IMR-90 (cell line): Measurements from ENCODE around the gene CD1B. TPM values are rescaled to one million over a fixed set of nuclear protein-coding genes. Genes with fewer than 3 reads are reported as not detected.
"Not testable (repeated sequence)": the region's sequence is repeated elsewhere in the genome, so short reads cannot be mapped to it uniquely, and the experiment has no call there.

ENCODE experiments used
- ATAC-seq: fragments of 200-7000 bp; cut with Tn5 transposase; 2 replicates; pipeline ENCODE4 v1.9.1; 2020; ENCODE audit warnings: low read depth, mild to moderate bottlenecking, moderate library complexity
- BruUV-seq: library from RNA; stranded (reverse); fragments of 400-500 nt; replicated peaks from 2 replicates; lab custom pipeline; 2021; lab: Mats Ljungman, UMichigan
- CTCF ChIA-PET: fragments of 300-600 bp; formaldehyde crosslinking; extraction: SDS; loops from one replicate; lab custom pipeline; 2021; ENCODE audit warnings: antibody characterized with exemption; lab: Yijun Ruan, JAX
- POLR2A ChIA-PET: fragments of 300-600 bp; sonication (Branson Sonifier 250); formaldehyde crosslinking; loops from one replicate; lab custom pipeline; 2022; ENCODE audit warnings: antibody characterized with exemption; ENCODE audit not compliant: unreplicated experiment; lab: Charles Lee
- DNase-seq: peaks from one replicate; pipeline ENCODE4 v3.0.0; 2013
- H2AFZ ChIP-seq: replicated peaks from 2 replicates; pipeline ENCODE3; 2013; ENCODE audit warnings: low read length, mild to moderate bottlenecking; ENCODE audit not compliant: poor library complexity
- H2AK5ac ChIP-seq: 2 replicates; pipeline ENCODE4 v1.6.1; 2013; ENCODE audit warnings: low read depth, low read length, inconsistent platforms
- H2AK9ac ChIP-seq: replicated peaks from 2 replicates; pipeline ENCODE3; 2013; ENCODE audit warnings: mild to moderate bottlenecking, low read depth, low read length, moderate library complexity; ENCODE audit not compliant: poor library complexity
- H2BK120ac ChIP-seq: 2 replicates; pipeline ENCODE4 v1.6.1; 2013; ENCODE audit warnings: low read depth, low read length, inconsistent platforms
- H2BK15ac ChIP-seq: 3 replicates; pipeline ENCODE4 v1.6.1; 2013; ENCODE audit warnings: low read depth, low read length, inconsistent platforms
- H2BK20ac ChIP-seq: 2 replicates; pipeline ENCODE4 v1.6.1; 2013; ENCODE audit warnings: low read depth, mild to moderate bottlenecking, inconsistent platforms, low read length, moderate library complexity
- H2BK5ac ChIP-seq: 2 replicates; pipeline ENCODE4 v1.6.1; 2013; ENCODE audit warnings: mild to moderate bottlenecking, low read depth, low read length, inconsistent platforms; ENCODE audit not compliant: poor library complexity, severe bottlenecking
- H3K14ac ChIP-seq: replicated peaks from 2 replicates; pipeline ENCODE4 v1.6.1; 2013; ENCODE audit warnings: low read depth, low read length, inconsistent platforms
- H3K18ac ChIP-seq: 2 replicates; pipeline ENCODE4 v1.6.1; 2013; ENCODE audit warnings: low read depth, low read length, control low read depth
- H3K23ac ChIP-seq: 2 replicates; pipeline ENCODE4 v1.6.1; 2013; ENCODE audit warnings: low read depth, low read length, inconsistent platforms
- H3K27ac ChIP-seq: 2 replicates; pipeline ENCODE4 v1.5.1; 2013; ENCODE audit warnings: mild to moderate bottlenecking, control low read depth, low read length; ENCODE audit not compliant: insufficient read depth
- H3K27me3 ChIP-seq: 2 replicates; pipeline ENCODE4 v1.6.1; 2013; ENCODE audit warnings: low read length; ENCODE audit not compliant: control insufficient read depth, insufficient read depth
- H3K36me3 ChIP-seq: 2 replicates; pipeline ENCODE4 v1.6.1; 2013; ENCODE audit warnings: low read length, mixed read lengths; ENCODE audit not compliant: control insufficient read depth, insufficient read depth
- H3K4ac ChIP-seq: 2 replicates; pipeline ENCODE4 v1.6.1; 2013; ENCODE audit warnings: low read depth, low read length, inconsistent platforms
- H3K4me1 ChIP-seq: 2 replicates; pipeline ENCODE4 v1.6.1; 2013; ENCODE audit warnings: low read length, mixed read lengths; ENCODE audit not compliant: control insufficient read depth, insufficient read depth
- H3K4me2 ChIP-seq: 2 replicates; pipeline ENCODE4 v1.6.1; 2013; ENCODE audit warnings: low read depth, mild to moderate bottlenecking, control low read depth, low read length, moderate library complexity
- H3K4me3 ChIP-seq: 2 replicates; pipeline ENCODE4 v1.5.1; 2013; ENCODE audit warnings: low read depth, mild to moderate bottlenecking, control low read depth, low read length, moderate library complexity; ENCODE audit not compliant: insufficient read depth
- H3K56ac ChIP-seq: 2 replicates; pipeline ENCODE4 v1.6.1; 2013; ENCODE audit warnings: low read length, inconsistent platforms; ENCODE audit not compliant: insufficient read depth; ENCODE audit errors: extremely low read depth
- H3K79me1 ChIP-seq, 2 experiments: 2 replicates each; pipeline ENCODE4 v1.6.1; 2013; ENCODE audit warnings: low read length in 2 of 2, inconsistent platforms in 1 of 2, low read depth in 1 of 2
- H3K9ac ChIP-seq: 2 replicates; pipeline ENCODE4 v1.6.1; 2013; ENCODE audit warnings: low read depth, low read length, control low read depth
- H3K9me1 ChIP-seq: 2 replicates; pipeline ENCODE4 v1.6.1; 2013; ENCODE audit warnings: low read length, inconsistent platforms; ENCODE audit not compliant: insufficient read depth
- H3K9me3 ChIP-seq: 2 replicates; pipeline ENCODE4 v1.6.1; 2013; ENCODE audit warnings: low read length; ENCODE audit not compliant: control insufficient read depth, insufficient read depth
- H4K20me1 ChIP-seq: 2 replicates; pipeline ENCODE4 v1.6.1; 2013; ENCODE audit warnings: low read length, inconsistent platforms; ENCODE audit not compliant: insufficient read depth
- H4K5ac ChIP-seq: 2 replicates; pipeline ENCODE4 v1.6.1; 2013; ENCODE audit warnings: mild to moderate bottlenecking, low read depth, low read length, control low read depth
- H4K8ac ChIP-seq, 2 experiments: 2 replicates each; pipeline ENCODE4 v1.6.1; 2013; ENCODE audit warnings: low read depth in 2 of 2, low read length in 2 of 2, control low read depth in 1 of 2, inconsistent platforms in 1 of 2
- H4K91ac ChIP-seq: 2 replicates; pipeline ENCODE4 v1.6.1; 2013; ENCODE audit warnings: low read depth, low read length, inconsistent platforms; ENCODE audit not compliant: insufficient read depth
- CEBPB ChIP-seq: IDR thresholded peaks from 2 replicates; pipeline ENCODE4 v1.6.1; 2012; ENCODE audit warnings: low read depth, low read length, improper control_type of control experiment
- CHD1 ChIP-seq: IDR thresholded peaks from 2 replicates; pipeline ENCODE4 v1.6.1; 2012; ENCODE audit warnings: low read depth, low read length, improper control_type of control experiment
- FOS ChIP-seq: fragments of 150-350 bp; IDR thresholded peaks from 2 replicates; pipeline ENCODE4 v1.6.1; 2016; ENCODE audit warnings: low read depth, low read length
- MXI1 ChIP-seq: IDR thresholded peaks from 2 replicates; pipeline ENCODE4 v1.6.1; 2012; ENCODE audit warnings: low read depth, mild to moderate bottlenecking, low read length, moderate library complexity, borderline replicate concordance
- NFE2L2 ChIP-seq: fragments of 150-350 bp; IDR thresholded peaks from 2 replicates; pipeline ENCODE4 v1.6.1; 2016; ENCODE audit warnings: low read depth, mild to moderate bottlenecking, low read length
- RCOR1 ChIP-seq: IDR thresholded peaks from 2 replicates; pipeline ENCODE4 v1.6.1; 2012; ENCODE audit warnings: mild to moderate bottlenecking, low read length, improper control_type of control experiment; ENCODE audit not compliant: insufficient replicate concordance
- RFX5 ChIP-seq: IDR thresholded peaks from 2 replicates; pipeline ENCODE4 v1.8.0; 2012; ENCODE audit warnings: low read depth, mild to moderate bottlenecking, low read length, moderate library complexity
- SMC3 ChIP-seq: fragments of 150-350 bp; IDR thresholded peaks from 2 replicates; pipeline ENCODE4 v1.6.1; 2016; ENCODE audit warnings: low read depth, mild to moderate bottlenecking, antibody characterized with exemption, low read length, moderate library complexity
- WGBS, 2 experiments: methylation state at CpG; one replicate each; pipeline versions ENCODE4 v1.1.5 to v1.1.7; 2013; ENCODE audit warnings: missing lambda C conversion rate in 2 of 2; ENCODE audit not compliant: insufficient read length in 1 of 2; ENCODE audit errors: extremely low coverage in 2 of 2; 5-methylcytosine and 5-hydroxymethylcytosine counted together
- dilution Hi-C: fragments of 300-500 bp; cut with HindIII; formaldehyde crosslinking; loops from one replicate; pipeline ENCODE4 v1.14.3; 2018; ENCODE audit warnings: low sequenced_read_pairs; ENCODE audit not compliant: unreplicated experiment
- in situ Hi-C: fragments of 300-500 bp; cut with MboI; formaldehyde crosslinking; loops from 3 replicates; pipeline ENCODE4 v1.14.3; 2019; ENCODE audit warnings: low sequenced_read_pairs, inconsistent platforms, mixed read lengths
- intact Hi-C: fragments of 100-400 bp; cut with micrococcal nuclease; formaldehyde crosslinking; loops from 2 replicates; pipeline ENCODE4 v1.10.0; 2022
- polyA plus RNA-seq, 3 experiments: library from polyadenylated mRNA; depleted of rRNA; stranded (reverse); fragments of >200 nt; gene quantifications; 2 replicates each; pipeline ENCODE4 v1.2.3, GENCODE V29; 2012; ENCODE audit warnings: low replicate concordance in 1 of 3
- total RNA-seq: library from RNA; depleted of rRNA; stranded (reverse); fragments of >200 nt; gene quantifications from 2 replicates; pipeline ENCODE4 v1.2.3, GENCODE V29; 2012
- TF ChIP-seq, protein P1 (sequence below): fragments of 150-350 bp; IDR thresholded peaks from 2 replicates; pipeline ENCODE4 v1.6.1; 2016; ENCODE audit warnings: low read depth, mild to moderate bottlenecking, low read length, moderate library complexity, borderline replicate concordance

The CD1B gene
- total and polyA plus RNA-seq, 2 of the 4 experiments (the other 2 are of a cell fraction): not detected

DNA sequence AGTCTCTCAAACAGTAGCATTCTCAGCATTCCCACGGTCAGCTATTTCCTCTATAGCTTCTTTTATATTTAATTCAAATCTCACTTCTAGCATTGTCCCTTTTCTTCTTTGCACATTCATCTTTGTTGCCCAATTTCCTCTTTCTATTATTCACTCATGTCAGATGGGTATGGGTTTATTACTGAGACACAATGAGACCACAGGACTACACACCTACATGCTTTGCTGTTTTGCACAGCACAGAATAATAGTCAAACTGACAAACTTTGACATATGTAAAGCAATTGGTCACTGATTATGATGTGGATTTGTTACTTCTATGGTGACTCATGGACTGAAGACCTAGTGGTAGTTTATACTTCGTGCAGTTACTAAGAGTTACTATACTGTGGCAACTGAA, 47.4 kb downstream of the CD1B start:
- Histone ChIP-seq H3K4ac (no peak overlapping the region), H2AK5ac (no peak overlapping the region), H2BK120ac (no peak overlapping the region), H2BK15ac (no peak overlapping the region), H3K9me1 (no peaks in the 10 kb centered on the region), H2BK5ac (no peak overlapping the region), H3K4me1 (no peaks in the 10 kb centered on the region), H4K20me1 (no peaks in the 10 kb centered on the region), H3K23ac (no peak overlapping the region), H4K91ac (no peak overlapping the region), H3K9me3 (no peaks in the 10 kb centered on the region), H4K8ac (no peak overlapping the region), H3K27me3 (no peaks in the 10 kb centered on the region), H3K14ac (no peak overlapping the region), H3K9ac (no peak overlapping the region), H3K4me3 (no peak overlapping the region), H3K4me2 (no peak overlapping the region), H3K56ac (no peak overlapping the region), H3K27ac (no peak overlapping the region), H2AK9ac (no peak overlapping the region), H3K18ac (no peak overlapping the region), H2AFZ (no peak overlapping the region), H4K5ac (no peak overlapping the region), H3K36me3 (no peaks in the 10 kb centered on the region), H2BK20ac (no peak overlapping the region), H3K79me1 (no peaks in the 10 kb centered on the region)
- dilution Hi-C loops (no loop called here), intact Hi-C loops (no loop called here), in situ Hi-C loops (no loop called here)
- WGBS, 2 experiments: no CpG with 5 or more reads among the region's 2 CpGs
- no peak for ATAC-seq
- TF ChIP-seq, protein P1, sequence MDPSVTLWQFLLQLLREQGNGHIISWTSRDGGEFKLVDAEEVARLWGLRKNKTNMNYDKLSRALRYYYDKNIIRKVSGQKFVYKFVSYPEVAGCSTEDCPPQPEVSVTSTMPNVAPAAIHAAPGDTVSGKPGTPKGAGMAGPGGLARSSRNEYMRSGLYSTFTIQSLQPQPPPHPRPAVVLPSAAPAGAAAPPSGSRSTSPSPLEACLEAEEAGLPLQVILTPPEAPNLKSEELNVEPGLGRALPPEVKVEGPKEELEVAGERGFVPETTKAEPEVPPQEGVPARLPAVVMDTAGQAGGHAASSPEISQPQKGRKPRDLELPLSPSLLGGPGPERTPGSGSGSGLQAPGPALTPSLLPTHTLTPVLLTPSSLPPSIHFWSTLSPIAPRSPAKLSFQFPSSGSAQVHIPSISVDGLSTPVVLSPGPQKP: no peak
- TF ChIP-seq CHD1 (no peak), CEBPB (no peak), RFX5 (no peak), NFE2L2 (no peak), RCOR1 (no peak), SMC3 (no peak), MXI1 (no peak), FOS (no peak)
- CTCF ChIA-PET: no interaction called here
- DNase-seq: no peak
- POLR2A ChIA-PET: no interaction called here
- no TSS peak for BruUV-seq

DNA sequence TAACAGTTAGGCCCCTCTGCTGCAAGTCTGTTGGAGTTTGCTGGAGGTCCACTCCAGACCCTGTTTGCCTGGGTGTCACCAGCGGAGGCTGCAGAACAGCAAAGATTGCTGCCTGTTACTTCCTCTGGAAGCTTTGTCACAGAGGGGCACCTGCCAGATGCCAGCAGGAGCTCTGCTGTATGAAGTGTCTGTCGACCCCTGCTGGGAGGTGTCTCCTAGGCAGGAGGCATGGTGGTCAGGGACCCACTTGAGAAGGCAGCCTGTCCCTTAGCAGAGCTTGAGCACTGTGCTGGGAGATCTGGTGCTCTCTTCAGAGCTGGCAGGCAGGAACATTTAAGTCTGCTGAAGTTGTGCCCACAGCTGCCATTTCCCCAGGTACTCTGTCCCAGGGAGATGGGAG, 48.9 kb downstream of the CD1B start:
- CTCF ChIA-PET, H2AK9ac ChIP-seq, dilution Hi-C loops: not testable (repeated sequence)

More for the DNA sequence above, 48.9 kb downstream of the CD1B start:
- H3K56ac ChIP-seq, H3K4me3 ChIP-seq, H3K14ac ChIP-seq, BruUV-seq, H3K4me1 ChIP-seq, H2AK5ac ChIP-seq, H3K18ac ChIP-seq, in situ Hi-C loops, DNase-seq, H2BK5ac ChIP-seq, H4K20me1 ChIP-seq, H2BK15ac ChIP-seq, H3K27ac ChIP-seq, H4K8ac ChIP-seq, H3K9ac ChIP-seq, H3K9me1 ChIP-seq, H3K4ac ChIP-seq, H3K9me3 ChIP-seq, POLR2A ChIA-PET, H3K23ac ChIP-seq, H3K36me3 ChIP-seq, H3K27me3 ChIP-seq, H2BK20ac ChIP-seq, H4K91ac ChIP-seq, H2AFZ ChIP-seq, H3K79me1 ChIP-seq, intact Hi-C loops, H2BK120ac ChIP-seq, H4K5ac ChIP-seq, ATAC-seq, H3K4me2 ChIP-seq: not testable (repeated sequence)
- 29% methylated on average over 1 of the region's 2 CpGs; no CpG with 5 or more reads in 1 of the 2 experiments for WGBS, 2 experiments
